ENCODE results near the gene PSRC1.

PSRC1 gene

DNA sequence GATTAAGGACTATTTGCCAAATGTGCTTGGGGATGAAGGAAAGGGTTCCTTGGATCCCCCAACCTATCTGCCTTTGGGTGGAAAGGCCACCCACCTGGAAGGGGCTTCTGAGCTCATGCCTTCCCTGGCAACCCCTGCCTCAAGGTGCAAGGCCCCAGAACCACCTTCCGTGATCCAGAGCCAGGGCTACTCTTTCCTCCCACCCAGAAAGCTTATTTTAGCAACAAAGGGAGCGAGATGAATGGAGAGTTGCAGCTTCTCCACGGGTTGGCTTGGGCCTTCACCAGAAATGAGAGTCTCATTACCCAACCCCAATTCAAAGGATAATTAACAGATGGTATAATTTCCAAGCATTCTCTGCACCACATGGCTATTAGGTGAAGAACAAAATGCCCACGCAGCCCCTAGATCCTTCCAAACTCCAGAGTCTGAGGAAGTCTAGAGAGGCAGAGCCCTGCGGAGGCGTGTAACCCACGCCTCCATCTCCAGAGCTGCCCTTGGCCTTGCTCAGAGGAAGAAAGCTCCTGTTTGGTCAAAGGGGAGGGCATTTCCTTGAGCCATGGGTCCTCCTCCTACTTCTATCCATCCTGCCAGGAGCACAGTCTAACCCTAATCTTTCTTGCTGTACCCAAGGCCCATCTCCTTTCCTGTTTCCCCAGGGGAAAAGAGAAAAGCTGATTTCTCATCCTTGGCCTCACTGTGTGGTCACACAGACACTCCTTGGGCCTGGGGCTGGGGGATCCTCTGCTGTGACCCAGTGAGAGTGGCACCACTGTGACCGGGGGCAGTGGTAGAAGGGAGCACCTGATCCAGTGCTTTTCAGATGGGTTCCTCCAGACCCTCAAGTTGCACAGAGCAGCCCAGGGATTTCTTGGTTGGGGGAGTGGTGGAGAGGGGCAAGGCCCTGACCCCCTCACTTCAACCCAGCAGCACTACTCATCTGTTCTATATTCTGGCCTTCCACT lies 35.3 kb downstream of the PSRC1 start:
- peak; percentile 5 for DNase-seq (ENCODE audit: low spot score)

GRCh38 chr1:109246141-109246551 lies 36.8 kb downstream of the PSRC1 start:
- DNase-seq (ENCODE audit: low spot score), result no peak

- DNase-seq (ENCODE audit: low spot score), result no peak
Observed at GRCh38 chr1:109243860-109244552, 38.9 kb downstream of the PSRC1 start.

GRCh38 chr1:109243221-109243620 lies 39.7 kb downstream of the PSRC1 start:
- DNase-seq (ENCODE audit: low spot score), result no peak

DNA sequence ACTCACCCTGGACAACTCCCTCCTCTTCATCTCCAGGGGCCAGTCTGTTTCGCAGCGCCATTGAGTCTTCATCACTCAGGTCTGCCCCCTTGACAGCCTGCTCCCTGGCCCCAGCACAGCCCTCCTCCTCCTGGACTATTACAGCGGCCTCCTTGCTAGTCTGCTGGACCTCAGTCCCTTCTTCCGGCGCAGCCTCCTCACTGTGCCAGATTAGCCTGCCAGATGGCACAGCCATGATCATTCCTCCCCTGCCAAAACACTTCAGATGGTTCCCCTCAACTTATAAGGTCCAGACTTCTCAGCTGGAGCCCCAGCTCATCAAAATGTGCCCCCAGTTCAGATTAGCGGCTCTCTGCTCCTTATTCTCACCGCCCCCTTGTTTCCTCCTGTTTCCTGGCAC lies 40.6 kb downstream of the PSRC1 start:
- DNase-seq (ENCODE audit: low spot score), result no peak

- DNase-seq (ENCODE audit: low spot score), result no peak
Observed at GRCh38 chr1:109241841-109242345, 41.1 kb downstream of the PSRC1 start.

- DNase-seq (ENCODE audit: low spot score), result no peak
Observed at GRCh38 chr1:109241344-109241743, 41.6 kb downstream of the PSRC1 start.

GRCh38 chr1:109240158-109241152 lies 42.5 kb downstream of the PSRC1 start:
- peak; percentile 76 for DNase-seq (ENCODE audit: low spot score)

GRCh38 chr1:109239409-109240068 lies 43.4 kb downstream of the PSRC1 start:
- no peak for DNase-seq (ENCODE audit: low spot score)

- DNase-seq (ENCODE audit: low spot score), result no peak
Observed at GRCh38 chr1:109239047-109239408, 43.9 kb downstream of the PSRC1 start.

DNA sequence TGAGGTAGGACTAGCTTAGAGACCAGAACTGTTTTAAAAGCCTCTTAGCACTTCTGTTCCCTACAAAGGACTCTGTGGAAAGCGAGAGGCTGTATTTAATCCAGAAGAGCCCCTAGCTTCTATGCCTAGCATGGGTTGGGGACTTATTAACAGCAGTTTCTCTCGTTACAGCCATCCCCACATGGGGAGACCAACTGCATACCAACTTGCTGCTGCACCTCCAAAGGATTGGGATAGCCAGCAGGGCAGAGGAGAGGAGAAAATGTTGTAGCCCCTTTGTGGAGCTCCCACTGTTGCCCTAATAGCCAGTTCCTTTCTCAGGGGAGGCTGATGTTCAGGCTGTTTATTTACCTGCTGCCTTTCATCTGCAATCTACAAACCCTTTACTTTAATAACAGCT lies 44.6 kb downstream of the PSRC1 start:
- no peak for DNase-seq (ENCODE audit: low spot score)

- no peak for DNase-seq (ENCODE audit: low spot score)
Observed at GRCh38 chr1:109237512-109237911, 45.4 kb downstream of the PSRC1 start.

DNA sequence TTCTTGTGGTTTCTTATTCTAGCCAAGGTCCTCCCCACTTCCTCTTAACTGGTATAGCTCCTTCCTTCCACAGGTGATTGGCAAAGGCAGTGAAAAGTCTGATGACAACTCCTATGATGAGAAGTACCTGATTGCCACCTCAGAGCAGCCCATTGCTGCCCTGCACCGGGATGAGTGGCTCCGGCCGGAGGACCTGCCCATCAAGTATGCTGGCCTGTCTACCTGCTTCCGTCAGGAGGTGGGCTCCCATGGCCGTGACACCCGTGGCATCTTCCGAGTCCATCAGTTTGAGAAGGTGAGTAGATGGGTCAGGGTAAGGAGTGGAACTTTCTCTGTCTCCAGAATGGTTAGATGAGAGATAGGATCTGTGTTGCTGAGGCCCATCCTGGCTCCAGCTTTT lies 47.8 kb downstream of the PSRC1 start:
- no peak for DNase-seq (ENCODE audit: low spot score)

GRCh38 chr1:109231066-109231465 lies 51.9 kb downstream of the PSRC1 start:
- DNase-seq (ENCODE audit: low spot score), result no peak
